ENCODE results near the gene KLHL29.

KLHL29 gene

DNA sequence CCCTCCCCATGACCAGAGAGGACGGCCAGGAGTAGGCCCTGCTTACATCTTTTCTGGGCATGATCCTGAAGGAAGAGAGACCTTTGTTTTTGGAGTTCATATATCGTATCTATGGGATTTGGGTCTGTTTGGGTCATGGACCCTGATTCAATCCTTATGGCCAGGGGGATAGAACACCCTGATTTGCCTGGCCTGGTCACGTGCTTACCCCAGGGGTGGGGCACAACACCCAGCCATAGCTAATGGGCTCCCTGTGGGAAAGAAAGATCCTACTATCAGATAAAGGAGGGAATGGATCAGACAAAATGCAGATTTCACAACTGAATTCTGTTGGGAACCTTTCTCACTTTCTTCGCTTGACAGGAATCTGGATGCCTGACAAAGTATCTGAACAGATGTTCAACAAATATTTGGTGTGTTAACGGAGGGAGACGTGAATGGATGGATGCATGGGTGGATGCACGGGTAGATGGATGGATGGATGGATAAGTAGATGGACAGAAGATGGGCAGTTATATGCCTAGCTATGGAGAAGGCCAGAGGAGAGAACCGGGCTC, 155.9 kb downstream of the KLHL29 start:
- DNase-seq (ENCODE audit: low spot score in 2 of 2), result no peak
- Histone ChIP-seq H3K4me1 (no peaks in the 10 kb centered on the region), H3K4me3 (no peak overlapping the region), H3K36me3 (replicated peaks) (no peaks in the 10 kb centered on the region), H3K9me3 (no peaks in the 10 kb centered on the region), H3K27me3 (ENCODE audit: low read depth) (no peaks in the 10 kb centered on the region)
- in situ Hi-C loops (cut with MboI; ENCODE audit: low sequenced_read_pairs), result no loop called here

DNA sequence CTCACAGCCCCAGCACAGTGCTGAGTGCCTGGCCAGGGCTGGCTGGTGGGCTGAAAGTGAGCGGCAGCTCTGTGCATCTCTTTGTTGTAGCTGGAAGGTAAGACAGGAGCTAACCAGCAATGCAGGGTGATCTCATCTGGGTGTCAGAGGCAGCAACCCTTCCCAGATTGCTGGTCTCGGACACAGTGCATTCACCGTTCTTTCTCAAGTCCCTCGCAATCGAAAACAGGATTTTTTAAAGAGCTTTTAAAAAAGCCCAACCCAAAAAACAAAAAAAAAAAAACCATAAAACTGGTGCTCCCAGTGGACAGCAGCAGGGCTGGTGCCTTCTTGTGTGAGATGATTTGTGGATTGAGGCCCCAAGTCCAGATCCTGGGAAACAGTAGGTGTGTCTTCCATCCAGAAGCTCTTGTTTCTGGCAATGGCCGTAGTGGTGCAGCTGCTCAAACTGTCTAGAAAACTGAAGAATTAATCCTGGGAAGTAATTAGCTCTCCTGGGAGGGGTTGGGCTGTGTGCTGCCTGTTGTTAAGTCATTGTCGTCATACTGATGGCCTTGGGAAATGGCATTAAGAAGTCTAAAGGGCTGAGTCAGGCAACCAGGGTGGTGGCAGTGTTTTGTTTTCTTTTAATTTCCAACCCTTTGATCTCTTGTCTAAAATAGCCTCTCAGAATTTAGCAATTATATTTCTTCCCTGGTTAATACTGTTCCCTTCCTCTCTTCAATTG, 156.7 kb downstream of the KLHL29 start:
- Histone ChIP-seq H3K36me3 (replicated peaks) (no peaks in the 10 kb centered on the region), H3K4me3 (no peak overlapping the region), H3K9me3 (no peaks in the 10 kb centered on the region), H3K4me1 (no peaks in the 10 kb centered on the region), H3K27me3 (ENCODE audit: low read depth) (no peaks in the 10 kb centered on the region)
- in situ Hi-C loops (cut with MboI; ENCODE audit: low sequenced_read_pairs), result no loop called here
- peak; percentile 22 to 24 for DNase-seq (ENCODE audit: low spot score in 2 of 2)

DNA sequence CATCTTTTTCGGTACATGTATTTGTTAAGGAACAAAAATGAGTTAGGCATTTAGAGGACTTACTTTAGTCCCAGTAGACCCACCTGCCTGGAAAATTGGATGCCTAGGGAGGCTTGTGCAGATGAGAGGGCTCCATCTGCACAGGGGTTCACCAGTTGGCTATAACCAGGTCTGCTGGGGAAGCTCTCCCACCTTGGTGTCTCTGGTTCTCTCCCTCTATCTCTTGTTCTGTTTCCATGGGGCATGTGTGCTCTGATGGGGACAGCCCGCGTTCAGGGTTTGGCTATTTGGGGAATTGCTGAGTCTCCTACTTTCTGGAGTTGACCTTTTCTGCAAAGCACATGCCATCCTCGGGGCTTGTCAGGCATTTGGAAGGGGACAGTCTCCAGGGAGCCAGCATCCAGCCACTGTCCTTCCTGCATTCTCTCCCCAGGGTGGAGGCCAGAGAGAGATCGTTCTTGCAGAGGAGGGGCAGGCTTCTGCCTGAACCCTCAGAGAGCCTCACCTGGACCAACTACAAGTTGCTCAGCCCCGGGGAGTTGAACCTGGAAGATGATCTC, 157.3 kb downstream of the KLHL29 start:
- DNase-seq (ENCODE audit: low spot score in 2 of 2), result no peak
- Histone ChIP-seq H3K9me3 (no peaks in the 10 kb centered on the region), H3K27me3 (ENCODE audit: low read depth) (no peaks in the 10 kb centered on the region), H3K36me3 (replicated peaks) (no peaks in the 10 kb centered on the region), H3K4me3 (no peak overlapping the region), H3K4me1 (no peaks in the 10 kb centered on the region)
- in situ Hi-C loops (cut with MboI; ENCODE audit: low sequenced_read_pairs), result no loop called here

DNA sequence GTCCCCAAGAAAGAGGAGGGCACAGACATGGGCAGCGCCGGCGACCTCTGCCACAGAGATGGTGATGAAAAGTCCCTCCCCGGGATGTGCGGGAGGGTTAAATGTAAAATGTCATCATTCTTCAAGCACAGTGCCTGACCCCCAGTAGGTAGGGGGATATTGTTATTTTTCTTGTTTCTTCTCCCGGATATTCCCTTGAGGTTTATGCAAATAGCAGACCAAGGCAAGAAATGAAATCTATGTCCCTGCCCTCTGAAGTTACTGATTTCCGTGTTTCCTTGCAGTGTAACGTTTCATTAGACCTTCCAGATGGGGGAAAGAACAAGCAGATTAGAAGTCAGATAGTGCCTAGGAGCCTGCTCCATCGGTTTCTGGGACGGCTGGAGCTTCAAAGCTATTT, 158.3 kb downstream of the KLHL29 start:
- in situ Hi-C loops (cut with MboI; ENCODE audit: low sequenced_read_pairs), result no loop called here
- Histone ChIP-seq H3K4me1 (no peaks in the 10 kb centered on the region), H3K36me3 (replicated peaks) (no peaks in the 10 kb centered on the region), H3K4me3 (no peak overlapping the region), H3K27me3 (ENCODE audit: low read depth) (no peaks in the 10 kb centered on the region), H3K9me3 (no peaks in the 10 kb centered on the region)
- DNase-seq (ENCODE audit: low spot score in 2 of 2), result no peak

DNA sequence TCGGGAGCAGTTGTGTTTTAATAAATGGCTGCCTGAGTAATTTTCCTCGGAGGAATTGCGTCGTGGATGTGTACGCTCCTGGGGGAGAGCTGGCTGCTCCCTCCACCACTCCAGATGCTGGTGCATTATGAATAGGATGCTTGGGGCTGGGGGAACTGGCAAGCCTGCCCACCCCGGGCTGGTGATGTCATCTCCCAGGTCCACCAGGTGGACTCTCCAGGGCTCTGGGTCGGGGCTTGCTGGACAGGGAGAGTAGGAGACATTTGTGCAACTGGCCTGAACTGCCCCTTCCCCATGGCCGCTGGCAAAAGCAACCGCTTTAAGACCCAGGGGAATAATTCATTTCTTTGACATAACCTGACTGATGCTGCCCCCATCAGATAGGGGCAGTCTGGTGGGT, 158.7 kb downstream of the KLHL29 start:
- no peak for DNase-seq (ENCODE audit: low spot score in 2 of 2)
- Histone ChIP-seq H3K4me1 (no peaks in the 10 kb centered on the region), H3K27me3 (ENCODE audit: low read depth) (no peaks in the 10 kb centered on the region), H3K4me3 (no peak overlapping the region), H3K9me3 (no peaks in the 10 kb centered on the region), H3K36me3 (replicated peaks) (no peaks in the 10 kb centered on the region)
- in situ Hi-C loops (cut with MboI; ENCODE audit: low sequenced_read_pairs), result no loop called here

DNA sequence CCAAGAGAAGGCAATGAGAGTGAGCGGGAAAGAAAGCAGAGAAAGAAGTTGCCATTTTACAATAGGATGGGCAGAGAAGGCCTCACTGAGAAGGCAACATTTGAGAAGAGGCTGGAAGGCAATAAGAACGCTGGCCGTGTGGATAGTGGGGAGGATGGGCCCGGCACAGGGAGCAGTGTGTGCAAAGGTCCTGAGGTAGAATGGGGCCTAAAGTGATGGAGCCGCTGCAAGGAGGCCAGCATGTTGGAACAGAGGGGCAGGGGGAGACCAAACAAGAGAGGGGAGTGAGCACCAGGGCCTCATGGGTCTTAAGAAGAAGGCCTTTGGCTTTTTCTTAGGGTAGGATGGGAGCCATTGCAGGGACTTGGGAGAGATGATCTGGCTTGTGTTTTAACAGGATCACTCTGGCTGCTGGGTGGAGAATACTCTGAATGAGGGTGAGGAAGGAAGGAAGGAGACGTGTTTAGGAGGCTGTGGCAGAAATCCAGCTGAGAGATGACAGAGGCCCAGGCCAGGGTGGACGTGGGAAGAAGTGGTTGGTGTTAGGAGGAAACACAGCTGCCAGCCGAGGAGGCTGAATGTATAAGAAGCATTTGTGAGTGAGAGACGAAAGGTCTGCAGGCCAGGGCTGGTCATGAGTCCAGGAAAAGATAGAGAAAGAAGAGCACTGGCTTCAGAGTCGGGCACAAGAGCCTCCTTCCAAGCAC, 159.8 kb downstream of the KLHL29 start:
- in situ Hi-C loops (cut with MboI; ENCODE audit: low sequenced_read_pairs), result no loop called here
- Histone ChIP-seq H3K27me3 (ENCODE audit: low read depth) (no peaks in the 10 kb centered on the region), H3K4me1 (no peaks in the 10 kb centered on the region), H3K4me3 (no peak overlapping the region), H3K9me3 (no peaks in the 10 kb centered on the region), H3K36me3 (replicated peaks) (no peaks in the 10 kb centered on the region)
- DNase-seq (ENCODE audit: low spot score in 2 of 2), result no peak

DNA sequence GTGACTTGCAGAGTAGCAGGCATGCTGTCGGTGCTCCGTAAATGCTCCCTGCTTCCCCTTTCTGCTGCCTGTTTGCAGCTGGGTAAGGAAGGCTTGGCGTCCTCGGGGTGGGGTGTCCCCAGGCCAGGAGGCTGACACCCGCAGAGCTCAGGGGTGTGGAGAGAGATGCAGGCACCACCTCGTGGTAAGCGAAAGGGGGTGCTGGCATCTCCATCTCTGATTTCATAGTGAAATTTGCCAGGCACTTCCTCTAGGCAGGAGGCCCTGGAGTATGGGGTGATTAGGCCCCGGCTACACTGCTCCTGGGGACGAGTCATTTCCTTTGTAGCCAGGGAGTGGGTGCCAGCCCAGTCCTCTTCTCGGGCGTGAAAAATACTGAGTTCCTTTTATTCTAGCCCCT, 160.4 kb downstream of the KLHL29 start:
- Histone ChIP-seq H3K27me3 (ENCODE audit: low read depth) (no peaks in the 10 kb centered on the region), H3K4me3 (no peak overlapping the region), H3K9me3 (no peaks in the 10 kb centered on the region), H3K4me1 (no peaks in the 10 kb centered on the region), H3K36me3 (replicated peaks) (no peaks in the 10 kb centered on the region)
- no peak for DNase-seq (ENCODE audit: low spot score in 2 of 2)
- in situ Hi-C loops (cut with MboI; ENCODE audit: low sequenced_read_pairs), result no loop called here

DNA sequence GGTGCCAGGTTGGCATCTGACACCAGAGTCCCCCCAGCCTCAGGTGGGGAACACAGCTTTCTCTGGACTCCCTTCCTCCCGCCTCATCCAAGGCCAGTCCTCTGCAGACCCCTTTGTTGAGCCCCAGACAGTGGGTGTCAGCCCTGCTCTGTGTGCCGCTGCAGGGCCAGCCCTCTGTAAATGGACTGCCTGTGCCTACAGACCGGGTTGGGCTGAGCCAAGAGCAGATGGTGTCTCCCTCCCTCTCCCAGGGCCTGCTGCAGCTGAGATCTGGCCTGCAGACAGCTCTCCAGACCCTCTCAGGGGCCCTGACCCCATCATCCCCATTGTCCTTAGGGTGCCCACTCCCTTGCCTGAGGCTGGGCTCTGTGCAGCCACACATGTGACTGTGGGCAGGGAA, 160.8 kb downstream of the KLHL29 start:
- in situ Hi-C loops (cut with MboI; ENCODE audit: low sequenced_read_pairs), result no loop called here

DNA sequence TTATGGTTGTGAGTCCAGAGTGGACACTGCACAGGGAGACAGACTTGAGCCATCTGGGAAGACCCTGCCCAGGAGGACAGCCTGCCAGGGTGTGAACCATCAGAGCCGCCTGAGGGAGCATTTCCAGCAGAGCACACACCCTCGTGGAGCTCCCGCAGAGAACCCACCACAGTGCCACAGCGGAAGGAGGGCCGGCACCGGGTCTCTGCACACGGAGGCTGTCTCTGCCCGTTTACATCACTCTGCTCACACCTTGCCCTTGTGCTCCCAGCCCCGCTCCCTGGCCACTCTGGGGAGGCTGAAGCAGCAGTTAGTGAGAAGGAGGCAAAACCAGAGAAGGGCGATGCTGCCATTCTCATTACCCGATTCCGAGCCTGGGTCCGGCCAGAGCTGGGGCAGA, 161.9 kb downstream of the KLHL29 start:
- no peaks in the 10 kb centered on the region for H3K27me3 ChIP-seq (ENCODE audit: low read depth)
- no peaks in the 10 kb centered on the region for H3K9me3 ChIP-seq
- H3K36me3 ChIP-seq (replicated peaks), result no peaks in the 10 kb centered on the region
- in situ Hi-C loops (cut with MboI; ENCODE audit: low sequenced_read_pairs), result no loop called here
- H3K4me1 ChIP-seq, result no peaks in the 10 kb centered on the region
- DNase-seq (ENCODE audit: low spot score in 2 of 2), result no peak
- no peak overlapping the region for H3K4me3 ChIP-seq

More for the DNA sequence above, 160.8 kb downstream of the KLHL29 start:
- H3K4me1 ChIP-seq, result no peaks in the 10 kb centered on the region
- DNase-seq (ENCODE audit: low spot score in 2 of 2), result no peak
- no peaks in the 10 kb centered on the region for H3K36me3 ChIP-seq (replicated peaks)
- H3K9me3 ChIP-seq, result no peaks in the 10 kb centered on the region
- H3K4me3 ChIP-seq, result no peak overlapping the region
- H3K27me3 ChIP-seq (ENCODE audit: low read depth), result no peaks in the 10 kb centered on the region

DNA sequence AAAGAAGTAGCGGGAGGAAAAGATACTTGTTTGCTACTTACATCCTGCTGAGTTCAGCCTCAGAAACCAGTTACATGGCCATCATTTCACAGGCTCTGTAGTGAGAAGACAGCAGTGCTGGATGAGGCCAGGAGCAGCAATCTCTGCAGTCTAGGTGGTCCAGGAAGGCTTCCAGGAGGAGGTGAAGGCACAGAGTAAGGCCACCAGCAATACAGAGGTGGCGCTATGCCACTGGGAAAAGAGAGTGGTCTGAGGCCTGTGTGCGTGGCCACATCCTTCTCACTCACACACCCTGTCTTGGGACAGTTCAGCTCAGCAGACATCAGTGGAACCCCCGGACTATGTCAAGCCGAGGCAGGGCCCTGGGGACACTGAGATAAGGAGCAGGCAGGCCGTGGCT, 162.7 kb downstream of the KLHL29 start:
- H3K36me3 ChIP-seq (replicated peaks), result no peaks in the 10 kb centered on the region
- DNase-seq (ENCODE audit: low spot score in 2 of 2), result no peak
- no peaks in the 10 kb centered on the region for H3K4me1 ChIP-seq
- in situ Hi-C loops (cut with MboI; ENCODE audit: low sequenced_read_pairs), result no loop called here
- no peak overlapping the region for H3K4me3 ChIP-seq
- H3K9me3 ChIP-seq, result no peaks in the 10 kb centered on the region
- no peaks in the 10 kb centered on the region for H3K27me3 ChIP-seq (ENCODE audit: low read depth)

DNA sequence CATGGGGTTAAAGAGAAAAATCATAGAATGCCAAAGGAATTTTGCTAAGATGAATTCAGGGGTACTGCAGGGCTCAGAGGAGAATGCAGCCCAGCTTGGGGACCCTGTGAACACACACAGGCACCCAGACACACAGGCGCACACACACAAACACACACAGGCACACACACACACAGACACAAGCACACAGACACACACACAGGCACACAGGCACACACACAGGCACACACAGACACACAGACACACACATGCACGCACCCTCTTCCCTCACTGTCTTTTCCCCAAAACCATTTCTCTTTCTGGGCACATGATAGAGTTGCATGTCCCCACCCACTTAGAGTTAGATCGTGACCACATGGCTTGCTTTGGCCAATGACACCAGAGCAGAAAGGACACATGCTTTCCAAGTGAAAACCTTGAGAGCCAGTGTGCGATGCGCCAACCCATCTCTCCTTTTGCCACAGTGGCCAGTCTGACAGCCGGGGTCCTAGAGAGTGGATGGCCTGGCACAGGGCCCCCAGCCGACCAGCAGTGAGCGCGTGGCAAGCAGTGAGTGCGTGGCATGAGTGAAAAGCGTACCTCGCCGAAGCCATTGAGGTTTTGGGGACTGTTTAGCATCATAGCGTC, 163.3 kb downstream of the KLHL29 start:
- H3K4me1 ChIP-seq, result no peaks in the 10 kb centered on the region
- DNase-seq (ENCODE audit: low spot score in 2 of 2), result no peak
- no peaks in the 10 kb centered on the region for H3K9me3 ChIP-seq
- no peaks in the 10 kb centered on the region for H3K27me3 ChIP-seq (ENCODE audit: low read depth)
- no peak overlapping the region for H3K4me3 ChIP-seq
- no peaks in the 10 kb centered on the region for H3K36me3 ChIP-seq (replicated peaks)
- in situ Hi-C loops (cut with MboI; ENCODE audit: low sequenced_read_pairs), result no loop called here

DNA sequence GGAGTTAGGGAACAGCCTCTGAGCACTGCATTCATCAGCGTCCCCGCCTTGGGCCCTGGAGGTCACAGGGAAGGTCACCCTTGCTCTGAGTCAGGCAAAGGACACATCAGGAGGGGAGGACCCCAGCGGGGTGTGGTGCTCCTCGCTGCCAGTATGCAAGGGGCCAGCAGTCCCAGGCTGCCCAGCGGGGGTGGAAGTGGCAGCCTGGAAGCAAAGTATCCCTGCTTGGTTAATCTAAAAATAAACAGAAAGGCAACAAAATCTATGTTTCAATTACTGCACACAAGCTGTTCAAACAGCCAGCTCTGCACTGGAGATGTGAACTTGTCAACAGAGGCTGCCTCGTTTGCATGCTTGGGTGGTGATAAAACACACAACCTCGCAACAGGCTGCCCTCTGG, 164.1 kb downstream of the KLHL29 start:
- no peaks in the 10 kb centered on the region for H3K36me3 ChIP-seq (replicated peaks)
- no peaks in the 10 kb centered on the region for H3K9me3 ChIP-seq
- no peaks in the 10 kb centered on the region for H3K27me3 ChIP-seq (ENCODE audit: low read depth)
- DNase-seq (ENCODE audit: low spot score in 2 of 2), result no peak
- H3K4me3 ChIP-seq, result no peak overlapping the region
- in situ Hi-C loops (cut with MboI; ENCODE audit: low sequenced_read_pairs), result no loop called here
- no peaks in the 10 kb centered on the region for H3K4me1 ChIP-seq

DNA sequence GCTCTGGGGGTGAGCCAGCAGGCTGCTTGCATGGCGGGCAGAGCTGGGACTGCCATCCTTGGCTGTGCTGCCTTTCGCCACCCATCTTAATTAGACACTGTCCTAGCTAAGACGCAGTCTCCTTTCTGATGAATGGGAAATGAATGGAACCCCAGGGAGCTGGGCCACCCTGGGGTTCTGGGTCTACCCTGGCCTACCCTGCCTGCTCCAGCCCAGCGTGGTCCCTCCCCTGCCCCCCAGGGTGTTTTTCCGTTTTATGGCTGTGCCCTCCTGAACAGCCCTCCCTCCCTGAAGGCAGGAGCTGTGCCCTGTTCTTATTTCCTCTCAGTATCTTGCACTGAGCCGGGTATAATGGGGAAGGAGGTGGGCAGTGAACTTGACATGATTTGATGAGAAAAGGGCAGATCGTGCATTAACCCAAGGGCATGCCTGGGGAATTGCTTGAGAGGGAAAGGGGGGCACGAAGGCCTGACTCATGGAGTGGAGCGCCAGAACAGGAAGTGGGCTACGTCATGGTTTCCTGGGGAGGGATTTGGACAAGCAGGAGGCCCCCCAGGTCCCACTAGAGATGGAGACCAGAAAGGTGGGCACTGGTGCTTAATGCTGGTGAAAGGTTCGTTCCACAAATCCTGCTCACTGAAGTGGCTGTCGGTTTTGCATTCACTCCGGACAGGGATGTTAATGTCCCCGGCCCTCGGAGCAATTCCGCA, 165.0 kb downstream of the KLHL29 start:
- Histone ChIP-seq H3K27me3 (ENCODE audit: low read depth) (no peaks in the 10 kb centered on the region), H3K4me3 (no peak overlapping the region), H3K9me3 (no peaks in the 10 kb centered on the region), H3K36me3 (replicated peaks) (no peaks in the 10 kb centered on the region), H3K4me1 (no peaks in the 10 kb centered on the region)
- DNase-seq (ENCODE audit: low spot score in 2 of 2), result no peak
- in situ Hi-C loops (cut with MboI; ENCODE audit: low sequenced_read_pairs), result no loop called here
